GM18907 (cell line): ENCODE measurements around the gene TENM4.
"Not testable (repeated sequence)": the region's sequence is repeated elsewhere in the genome, so short reads cannot be mapped to it uniquely, and the experiment has no call there.

Experiments used
- ATAC-seq: cut with Tn5 transposase; IDR thresholded peaks from one replicate; pipeline ENCODE4 v1.9.1; 2021; ENCODE audit warnings: mild to moderate bottlenecking, moderate library complexity; ENCODE audit not compliant: unreplicated experiment

The TENM4 gene

DNA sequence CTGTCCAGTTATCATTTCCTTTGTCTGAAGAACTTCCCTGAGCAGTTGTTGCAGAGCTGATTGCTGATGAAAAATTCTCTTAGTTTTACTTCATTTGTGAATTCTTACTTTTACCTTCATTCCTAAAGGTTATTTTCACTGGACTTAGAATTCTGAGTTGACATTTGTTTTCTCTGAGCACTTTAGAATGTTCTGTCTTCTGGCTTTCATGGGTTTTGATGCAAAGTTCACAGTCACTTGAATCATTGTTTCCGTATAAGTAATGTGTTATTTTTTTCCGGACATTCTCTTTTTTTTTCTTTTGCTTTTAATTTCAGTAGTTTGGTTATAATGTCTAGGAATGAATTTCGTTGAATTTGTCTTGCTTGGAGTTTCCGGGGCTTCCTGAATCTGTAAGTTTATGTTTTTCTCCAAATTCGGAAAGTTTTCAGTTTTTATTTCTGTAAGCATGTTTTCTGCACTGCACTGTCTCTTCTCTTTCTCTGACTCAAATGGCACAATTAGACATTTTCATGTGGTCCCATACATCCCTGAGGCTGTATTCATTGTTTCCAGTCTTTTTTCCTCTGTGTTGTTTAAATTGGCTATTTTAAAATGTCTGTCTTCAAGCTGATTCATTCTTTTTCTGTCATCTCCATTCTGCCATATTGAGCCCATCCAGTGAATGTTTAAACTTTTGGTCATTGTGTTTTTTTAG is 797.7 kb downstream of the TENM4 start:
- no peak for ATAC-seq

- ATAC-seq, result no peak
Measured at GRCh38 chr11:78641541-78641940, 799.3 kb downstream of the TENM4 start.

DNA sequence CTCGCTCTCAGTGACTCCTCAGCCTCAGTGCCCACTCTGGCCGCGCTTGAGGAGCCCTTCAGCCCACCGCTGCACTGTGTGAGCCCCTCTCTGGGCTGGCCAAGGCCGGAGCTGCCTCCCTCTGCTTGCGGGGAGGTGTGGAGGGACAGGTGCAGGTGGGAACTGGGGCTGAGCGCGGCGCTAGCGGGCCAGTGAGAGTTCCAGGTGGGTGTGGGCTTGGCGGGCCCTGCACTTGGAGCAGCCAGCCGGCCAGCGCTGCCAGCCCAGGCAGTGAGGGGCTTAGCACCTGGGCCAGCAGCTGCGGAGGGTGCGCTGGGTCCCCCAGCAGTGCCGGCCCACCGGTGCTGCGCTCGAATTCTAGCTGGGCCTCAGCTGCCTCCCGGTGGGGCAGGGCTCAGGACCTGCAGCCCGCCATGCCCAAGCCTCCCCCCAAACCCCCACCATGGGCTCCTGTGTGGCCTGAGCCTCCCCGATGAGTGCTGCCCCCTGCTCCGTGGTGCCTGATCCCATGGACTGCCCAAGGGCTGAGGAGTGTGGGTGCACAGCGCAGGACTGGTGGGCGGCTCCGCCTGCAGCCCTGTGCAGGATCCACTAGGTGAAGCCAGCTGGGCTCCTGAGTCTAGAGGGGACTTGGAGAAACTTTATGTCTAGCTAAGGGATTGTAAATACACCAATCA is 802.0 kb downstream of the TENM4 start:
- no peak for ATAC-seq

GRCh38 chr11:78637527-78637926 is 803.3 kb downstream of the TENM4 start:
- ATAC-seq, result not testable (repeated sequence)

DNA sequence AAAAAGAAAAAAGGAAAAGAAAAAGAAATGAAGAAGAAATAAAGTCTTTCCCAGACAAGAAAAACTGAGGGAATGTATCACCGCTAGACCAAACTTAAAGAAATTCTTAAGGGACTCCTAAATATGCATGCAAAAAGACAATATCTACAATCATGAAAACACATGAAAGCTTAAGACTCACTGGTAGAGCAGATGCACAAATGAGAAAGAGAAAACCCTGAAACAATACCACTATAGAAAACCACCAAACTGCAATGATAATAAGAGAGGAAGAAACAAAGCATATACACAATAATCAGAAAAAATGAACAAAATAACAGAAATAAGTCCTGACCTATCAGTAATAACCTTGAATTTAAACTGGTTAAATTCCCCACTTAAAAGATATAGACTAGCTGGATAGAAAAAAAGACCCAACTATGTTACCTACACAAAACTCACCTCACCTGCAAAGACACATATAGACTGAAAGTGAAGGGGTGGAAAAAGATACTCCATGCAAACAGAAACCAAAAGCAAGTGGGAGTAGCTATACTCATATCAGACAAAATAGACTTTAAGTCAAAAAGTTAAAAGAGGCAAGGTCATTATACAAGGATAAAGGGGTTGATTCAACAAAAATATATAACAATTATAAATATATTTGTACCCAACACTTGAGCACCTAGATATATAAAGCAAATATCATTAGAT is 804.9 kb downstream of the TENM4 start:
- no peak for ATAC-seq

GRCh38 chr11:78633516-78634310 is 807.1 kb downstream of the TENM4 start:
- ATAC-seq, result no peak

- no peak for ATAC-seq
Measured at GRCh38 chr11:78630561-78631303, 810.1 kb downstream of the TENM4 start.

DNA sequence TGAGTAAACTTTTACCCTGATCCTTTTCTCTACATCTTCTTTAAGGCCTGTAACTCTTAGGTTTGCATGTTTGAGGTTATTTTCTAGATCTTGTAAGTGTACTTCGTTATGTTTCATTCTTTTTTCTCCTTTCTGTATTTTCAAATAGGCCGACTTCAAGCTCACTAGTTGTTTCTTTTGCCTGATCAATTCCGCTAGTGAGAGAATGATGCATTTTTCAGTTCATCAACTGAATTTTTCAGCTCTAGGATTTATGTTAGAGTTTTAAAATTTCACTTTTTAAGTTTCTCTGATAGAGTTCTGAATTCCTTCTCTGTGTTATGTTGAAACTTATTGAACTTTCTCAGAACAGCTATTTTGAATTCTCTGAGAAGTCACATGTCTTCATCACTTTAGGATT is 810.7 kb downstream of the TENM4 start:
- ATAC-seq, result no peak

DNA sequence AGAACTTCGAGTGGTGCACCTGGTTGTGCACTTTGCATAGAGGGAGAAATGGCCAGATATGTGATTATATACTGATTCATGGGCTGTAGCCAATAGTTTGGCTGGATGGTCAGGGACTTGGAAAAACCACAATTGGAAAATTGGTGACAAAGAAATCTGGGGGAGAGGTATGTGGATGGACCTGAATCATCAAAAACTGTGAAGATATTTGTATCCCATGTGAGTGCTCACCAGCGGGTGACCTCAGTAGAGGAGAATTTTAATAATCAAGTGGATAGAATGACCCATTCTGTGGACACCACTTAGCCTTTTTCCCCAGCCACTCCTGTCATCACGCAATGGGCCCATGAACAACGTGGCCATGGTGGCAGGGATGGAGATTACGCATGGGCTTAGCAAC is 818.2 kb downstream of the TENM4 start:
- ATAC-seq, result no peak

DNA sequence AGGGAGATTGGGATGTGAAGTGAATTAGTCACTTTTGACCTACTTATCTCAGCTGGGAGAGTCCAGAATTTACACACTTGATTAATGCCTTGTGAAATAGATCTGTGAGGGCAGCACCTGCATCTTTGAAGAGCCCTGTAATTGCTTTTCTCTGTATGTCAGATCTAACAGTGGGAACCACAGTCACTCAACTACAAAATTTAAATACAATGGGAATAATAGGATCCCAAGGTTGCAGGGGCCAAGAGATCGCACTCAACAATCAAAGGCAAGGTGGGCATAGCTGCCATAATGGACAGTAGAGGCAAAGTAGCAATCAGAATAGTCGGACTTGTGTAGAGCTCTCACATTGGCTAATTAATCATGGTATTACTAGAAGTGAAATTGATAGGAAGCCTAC is 820.7 kb downstream of the TENM4 start:
- no peak for ATAC-seq

GRCh38 chr11:78615724-78616123 is 825.1 kb downstream of the TENM4 start:
- no peak for ATAC-seq

GRCh38 chr11:78613378-78613813 is 827.4 kb downstream of the TENM4 start:
- ATAC-seq, result no peak

DNA sequence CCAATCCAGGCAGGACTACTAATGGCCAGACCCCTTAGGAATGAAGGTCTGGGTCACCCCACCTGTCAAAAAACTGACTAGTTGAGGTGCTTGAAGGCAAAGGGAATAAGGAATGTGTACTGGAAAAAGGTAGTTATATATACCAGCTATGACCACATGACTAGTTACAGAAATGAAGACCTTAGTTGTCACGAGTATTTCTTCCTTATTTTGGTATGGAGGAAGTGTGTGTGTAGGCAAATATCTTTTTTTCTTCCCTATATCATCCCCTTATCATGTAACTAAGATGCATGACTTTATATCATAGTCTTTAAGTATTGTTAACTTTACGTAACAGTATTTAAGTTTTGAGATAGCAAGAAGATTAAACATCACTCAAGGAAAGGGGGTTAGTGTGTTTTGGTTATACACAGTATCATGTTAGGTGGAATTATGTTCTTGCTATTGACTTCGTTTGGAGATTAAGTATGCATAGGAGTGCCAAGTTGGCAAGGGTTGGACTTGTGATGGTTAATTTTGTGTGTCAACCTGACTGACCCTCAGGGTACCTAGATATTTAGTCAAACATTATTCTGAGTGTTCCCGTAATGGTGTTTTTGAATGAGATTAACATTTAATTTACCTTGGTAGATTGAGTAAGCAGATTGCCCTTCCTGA is 828.0 kb downstream of the TENM4 start:
- no peak for ATAC-seq

GRCh38 chr11:78609321-78609720 is 831.5 kb downstream of the TENM4 start:
- ATAC-seq, result not testable (repeated sequence)

DNA sequence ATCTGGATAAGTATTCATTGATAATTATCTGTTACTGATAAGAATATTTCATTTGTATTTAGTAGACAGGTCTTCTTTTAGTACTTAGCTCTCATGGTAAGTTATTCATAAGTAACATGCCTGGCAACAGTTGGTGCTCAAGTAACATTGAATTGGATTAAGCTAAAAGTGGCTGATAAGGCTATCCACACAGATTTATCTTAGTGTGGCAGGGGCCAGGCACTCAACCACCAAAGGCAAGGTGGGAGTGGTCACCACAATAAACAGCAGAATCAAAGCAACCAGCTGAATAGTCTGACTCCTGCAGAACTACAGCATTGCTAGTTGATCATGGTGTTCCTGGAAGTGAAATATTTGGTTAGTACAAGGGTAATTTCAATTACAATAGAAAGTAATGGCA is 833.1 kb downstream of the TENM4 start:
- no peak for ATAC-seq

DNA sequence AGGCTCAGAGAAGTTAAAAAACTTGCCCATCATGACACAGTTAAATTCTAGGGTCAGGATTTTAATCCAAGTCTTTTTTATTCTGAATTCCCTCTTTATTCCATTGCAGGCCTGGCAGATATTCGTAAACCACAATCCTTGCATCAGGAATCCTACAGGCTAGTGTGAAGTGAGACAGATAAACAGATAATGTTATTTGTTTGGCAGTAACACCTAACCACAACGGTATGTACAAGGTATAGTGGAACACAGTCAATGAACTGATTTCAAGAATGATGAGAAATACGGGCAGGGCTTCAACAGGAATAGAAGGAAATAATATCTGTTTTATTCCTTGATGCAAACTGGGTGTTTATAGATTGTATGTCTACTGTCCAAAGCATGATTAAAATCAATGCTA is 834.2 kb downstream of the TENM4 start:
- no peak for ATAC-seq

GRCh38 chr11:78605296-78605695 is 835.5 kb downstream of the TENM4 start:
- no peak for ATAC-seq

- ATAC-seq, result no peak
Measured at GRCh38 chr11:78603792-78604191, 837.0 kb downstream of the TENM4 start.
